Raji (cell line): Measurements from ENCODE around the gene FSD1L.

Experiments used
- POLR2A ChIP-seq: IDR thresholded peaks from 2 replicates; pipeline ENCODE4 v1.6.1; 2011; ENCODE audit warnings: low read depth, low read length, control low read depth; ENCODE audit not compliant: insufficient read depth

Gene FSD1L

DNA sequence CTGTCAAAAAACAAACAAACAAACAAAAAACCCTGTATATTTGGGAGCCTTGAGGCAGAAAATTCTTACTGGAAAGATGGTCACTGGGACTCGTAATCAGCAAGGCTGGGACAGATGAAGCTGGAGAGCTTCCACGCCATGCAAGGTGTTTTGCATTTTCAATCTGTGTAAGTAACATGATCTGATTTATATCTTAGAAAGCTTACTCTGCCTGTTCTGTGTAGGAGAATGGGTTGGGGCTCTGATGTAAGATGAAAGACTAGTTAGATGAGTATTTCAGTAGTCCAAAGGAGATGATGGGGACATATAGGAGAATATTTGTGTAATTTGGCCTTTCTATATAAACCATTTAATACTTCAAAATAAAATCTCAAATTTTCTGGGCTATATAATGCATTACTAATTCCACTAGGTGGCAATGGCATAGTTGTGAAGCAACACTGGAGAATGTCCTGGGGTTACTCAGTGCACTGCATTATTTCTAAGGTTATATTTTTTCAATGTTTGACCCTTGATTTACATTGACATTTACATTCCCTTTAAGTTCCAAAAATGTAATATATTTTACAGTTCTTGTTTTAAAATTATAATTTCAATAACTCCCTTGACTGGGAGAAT, 21.9 kb upstream of the FSD1L start:
- TF ChIP-seq POLR2A, result no peak

DNA sequence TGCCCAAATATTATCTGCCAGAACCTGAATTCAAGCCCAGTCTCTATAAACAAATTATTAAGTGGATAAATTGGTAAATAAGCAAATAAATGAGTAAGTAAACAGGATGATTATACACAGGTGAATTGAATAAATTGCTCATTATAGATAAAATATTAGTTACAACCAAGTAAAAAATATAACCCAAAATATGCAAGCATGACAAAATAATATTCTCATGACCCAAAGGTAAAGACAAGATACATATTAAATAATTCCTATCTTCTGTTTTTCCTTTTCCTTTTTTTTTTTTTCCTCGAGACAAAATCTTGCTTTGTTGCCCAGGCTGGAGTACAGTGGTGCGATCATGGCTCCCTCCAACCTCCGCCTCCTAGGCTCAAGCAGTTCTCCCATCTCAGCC, 21.2 kb upstream of the FSD1L start:
- no peak for TF ChIP-seq POLR2A

DNA sequence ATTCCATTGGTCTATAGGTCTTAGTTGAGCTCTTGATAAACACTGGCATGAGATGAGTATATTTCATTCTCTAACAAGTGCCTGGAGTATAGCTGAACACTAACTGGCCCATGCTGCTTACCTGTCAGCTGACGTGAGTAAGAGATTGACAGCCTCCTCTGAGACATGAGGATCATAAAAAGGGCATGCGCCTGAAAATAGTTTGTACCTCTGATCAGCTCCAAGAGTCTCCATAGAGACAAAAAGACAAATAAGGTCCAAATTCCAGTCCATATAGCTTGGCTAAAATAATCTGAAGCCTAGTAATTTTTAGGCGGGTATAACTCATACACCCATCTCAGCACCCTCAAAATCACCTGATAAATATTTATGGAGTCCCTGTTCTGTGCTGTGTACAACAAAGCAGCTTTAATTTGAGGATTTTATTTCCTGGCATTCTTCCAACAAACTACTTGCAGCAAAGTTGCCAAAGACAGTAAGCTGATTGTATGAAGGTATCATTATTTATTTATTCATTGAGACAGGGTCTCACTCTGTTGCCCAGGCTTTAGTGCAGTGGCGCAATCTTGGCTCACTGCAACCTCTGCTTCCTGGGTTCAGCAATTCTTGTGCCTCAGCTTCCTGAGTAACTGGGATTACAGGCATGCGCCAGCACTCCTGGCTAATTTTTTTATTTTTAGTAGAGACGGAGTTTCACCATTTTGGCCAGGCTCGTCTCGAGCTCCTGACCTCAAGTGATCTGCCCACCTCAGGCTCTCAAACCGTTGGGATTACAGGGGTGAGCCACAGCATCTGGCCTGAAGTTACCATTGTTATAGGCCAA, 16.2 kb upstream of the FSD1L start:
- no peak for TF ChIP-seq POLR2A

DNA sequence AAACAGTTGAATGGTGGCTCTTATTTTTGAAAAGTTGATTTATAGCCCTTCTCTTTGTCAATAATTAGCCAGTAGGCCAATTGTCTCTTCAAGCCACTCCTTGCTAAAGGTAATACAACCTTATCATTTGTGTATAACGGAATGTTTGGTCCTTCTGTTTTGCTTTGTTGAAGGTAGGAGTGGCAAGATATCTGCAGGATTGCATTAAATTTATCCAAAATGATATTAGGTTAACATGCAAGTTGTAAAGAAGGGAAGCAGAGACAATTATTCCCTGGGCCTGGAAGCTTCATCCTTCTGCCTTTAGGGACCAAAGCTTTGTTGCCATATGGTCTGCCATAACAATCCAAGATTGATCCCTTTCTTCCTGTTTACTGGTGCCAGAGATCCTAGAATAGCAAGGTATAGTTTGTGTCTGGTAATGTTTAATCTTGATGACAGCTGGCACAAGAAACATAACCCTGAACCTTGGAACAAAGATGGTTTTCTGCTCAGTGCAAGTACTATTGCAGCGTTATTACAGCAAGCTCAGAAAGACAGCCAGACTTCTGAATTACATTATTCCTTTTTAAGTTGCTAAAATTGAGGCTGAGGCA, 15.5 kb upstream of the FSD1L start:
- no peak for TF ChIP-seq POLR2A

DNA sequence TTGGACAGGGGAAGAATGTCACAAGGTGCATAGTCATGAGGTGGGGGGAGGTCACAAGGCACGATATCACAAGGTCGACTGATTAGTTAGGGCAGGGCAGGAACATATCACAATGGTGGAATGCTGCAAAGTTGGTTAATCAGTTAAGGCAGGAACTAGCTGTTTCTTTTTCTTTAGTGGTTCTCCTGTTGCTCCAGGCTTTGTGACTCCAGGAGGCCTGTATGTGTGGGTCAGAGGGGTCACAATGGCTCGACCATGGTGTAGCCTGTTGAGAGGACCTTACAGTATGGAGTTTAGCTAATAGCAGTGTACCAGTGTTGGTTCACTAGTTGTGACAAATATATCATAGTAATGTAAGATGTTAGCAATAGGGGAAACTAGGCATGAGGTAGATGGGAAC, 12.4 kb upstream of the FSD1L start:
- TF ChIP-seq POLR2A, result no peak

DNA sequence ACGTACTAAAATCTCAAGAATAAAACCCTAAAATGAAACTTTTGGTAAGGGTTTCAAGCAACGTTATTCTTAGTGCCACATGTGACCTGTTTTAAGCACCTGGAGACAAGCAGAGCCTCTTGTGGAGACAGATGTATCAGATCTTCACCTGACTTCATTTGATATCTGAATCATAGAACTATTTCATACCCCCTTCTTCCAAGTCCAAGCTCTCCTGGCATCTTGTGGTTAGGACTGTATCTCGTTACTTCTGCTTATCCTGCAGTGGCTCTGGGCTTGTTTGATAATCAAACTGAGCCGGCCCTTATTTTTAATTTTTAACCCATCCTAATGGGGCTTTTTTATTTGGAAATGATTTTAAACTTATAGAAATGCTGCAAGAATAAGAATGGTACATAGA, 11.1 kb upstream of the FSD1L start:
- TF ChIP-seq POLR2A, result no peak

DNA sequence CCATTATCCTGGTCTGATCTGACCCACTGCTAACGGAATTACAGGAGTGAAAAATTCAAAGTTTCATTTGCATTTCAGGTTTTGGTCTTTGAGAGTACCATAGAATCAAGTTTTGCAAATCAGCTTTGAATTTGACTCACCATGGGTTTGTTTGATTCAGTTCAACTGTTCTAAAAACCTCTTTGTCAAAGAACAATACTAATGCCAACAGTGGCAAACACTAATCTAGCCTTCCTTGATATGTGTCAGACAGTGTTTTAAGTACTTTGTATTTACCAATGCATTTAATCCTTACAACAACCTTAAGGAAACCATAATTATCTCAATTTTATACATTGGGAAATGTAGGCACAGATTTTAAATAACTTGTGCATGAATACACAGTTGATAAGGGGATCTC, 10.1 kb upstream of the FSD1L start:
- no peak for TF ChIP-seq POLR2A

DNA sequence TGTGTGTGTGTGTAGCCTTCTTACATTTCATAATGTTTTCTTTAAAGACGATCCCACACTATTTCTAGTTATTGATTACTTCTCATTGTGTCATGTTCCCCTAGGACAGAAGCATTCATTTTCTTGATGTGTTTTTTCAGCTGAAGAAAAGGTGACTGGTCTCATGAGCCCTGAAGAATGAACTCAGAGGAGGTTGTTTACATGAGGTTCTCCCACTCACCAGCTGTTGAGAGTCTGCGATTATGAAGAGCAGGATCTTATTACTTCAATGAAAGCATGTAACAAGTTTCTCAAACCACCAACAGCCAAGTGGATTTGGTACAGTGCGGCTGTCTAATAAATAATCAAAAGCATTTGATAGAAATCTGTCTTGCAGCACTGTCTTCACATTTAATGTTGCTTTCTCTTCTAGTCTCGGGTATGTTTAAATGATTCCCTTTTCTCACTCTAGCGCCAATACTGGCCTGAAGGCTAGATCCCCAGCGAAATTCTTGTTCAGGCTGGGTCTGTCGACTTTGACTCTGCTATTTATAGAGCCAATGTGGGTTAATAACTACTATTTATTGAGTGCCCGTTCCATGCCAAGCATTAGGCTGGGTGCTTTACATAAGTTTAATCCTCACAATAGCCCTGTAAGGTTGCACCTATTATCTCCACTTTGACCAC, 9.6 kb upstream of the FSD1L start:
- no peak for TF ChIP-seq POLR2A

DNA sequence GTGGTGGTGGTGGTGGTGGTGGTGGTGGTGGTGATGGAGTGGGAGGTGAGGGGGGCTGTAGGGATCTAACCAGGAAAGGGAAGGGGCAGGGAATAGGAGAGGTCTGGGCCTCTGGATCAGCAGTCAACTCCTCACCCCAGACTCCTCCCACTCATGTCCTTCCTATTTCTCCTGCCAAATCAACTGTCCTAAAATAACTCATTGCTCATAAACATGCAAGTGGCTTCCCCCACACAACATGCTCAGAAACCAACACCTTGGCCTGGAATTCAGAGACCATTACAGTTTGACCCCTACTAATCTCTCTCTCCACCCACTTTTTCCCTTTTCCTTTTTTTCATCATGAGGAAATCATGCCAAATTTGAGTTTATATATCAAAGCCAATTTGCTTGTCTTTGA, 8.4 kb upstream of the FSD1L start:
- TF ChIP-seq POLR2A, result no peak

DNA sequence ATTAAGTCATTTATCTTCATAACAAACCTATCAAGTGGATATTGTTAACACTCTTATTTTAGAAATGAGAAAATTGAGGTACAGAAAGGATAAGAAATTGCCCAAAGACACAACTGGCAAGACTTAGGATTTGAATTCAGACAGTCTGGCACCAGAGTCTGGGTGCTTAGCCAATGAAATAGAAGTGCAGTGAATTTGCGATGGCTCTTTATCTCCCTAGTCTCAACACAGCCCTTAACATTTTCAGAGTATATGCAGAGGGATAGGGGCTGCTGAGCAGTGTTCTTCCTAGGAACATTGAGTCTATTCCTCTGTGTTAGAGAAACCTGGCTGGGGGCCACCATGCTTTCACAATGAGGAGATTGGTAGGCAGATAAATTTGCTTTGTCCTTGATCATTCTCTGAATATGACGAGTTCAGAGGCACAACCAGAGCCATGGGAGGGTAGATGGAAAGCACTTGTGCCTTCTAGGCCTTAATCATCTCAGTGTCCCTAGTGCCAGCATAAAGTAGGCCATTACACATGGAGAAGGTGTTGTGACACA, 6.1 kb upstream of the FSD1L start:
- no peak for TF ChIP-seq POLR2A

DNA sequence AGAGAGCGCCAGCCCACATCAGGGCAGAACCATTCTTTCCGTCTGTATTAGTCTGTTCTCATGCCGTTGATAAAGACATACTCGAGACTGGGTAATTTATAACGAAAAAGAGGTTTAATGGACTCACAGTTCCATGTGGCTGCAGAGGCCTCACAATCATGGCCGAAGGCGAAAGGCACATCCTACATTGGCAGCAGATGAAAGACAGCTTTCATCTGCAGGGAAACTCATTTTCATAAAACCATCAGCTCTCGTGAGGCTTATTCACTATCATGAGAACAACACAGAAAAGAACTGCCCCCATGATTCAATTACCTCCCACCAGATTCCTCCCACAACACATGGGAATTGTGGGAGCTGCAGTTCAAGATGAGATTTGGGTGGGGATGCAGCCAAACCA, 4.7 kb upstream of the FSD1L start:
- TF ChIP-seq POLR2A, result no peak

DNA sequence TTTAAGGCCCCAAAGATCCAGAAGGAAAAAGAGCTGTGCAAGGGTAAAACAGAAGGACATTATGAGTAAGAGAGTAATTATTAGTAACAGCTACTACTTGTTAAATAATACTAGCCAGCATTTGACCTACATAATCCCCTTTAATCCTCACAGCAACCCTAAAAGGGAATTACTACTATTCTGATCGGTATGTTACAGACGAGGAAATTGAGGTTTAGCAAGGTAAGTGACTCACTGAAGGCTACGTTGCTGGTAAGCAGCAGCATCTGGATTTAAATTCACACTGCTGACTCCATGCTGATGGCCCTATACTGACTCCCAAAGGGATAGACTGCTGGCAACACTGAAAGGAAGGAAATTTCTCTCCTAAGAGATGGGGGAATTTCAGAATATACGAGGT, 3.7 kb upstream of the FSD1L start:
- no peak for TF ChIP-seq POLR2A

DNA sequence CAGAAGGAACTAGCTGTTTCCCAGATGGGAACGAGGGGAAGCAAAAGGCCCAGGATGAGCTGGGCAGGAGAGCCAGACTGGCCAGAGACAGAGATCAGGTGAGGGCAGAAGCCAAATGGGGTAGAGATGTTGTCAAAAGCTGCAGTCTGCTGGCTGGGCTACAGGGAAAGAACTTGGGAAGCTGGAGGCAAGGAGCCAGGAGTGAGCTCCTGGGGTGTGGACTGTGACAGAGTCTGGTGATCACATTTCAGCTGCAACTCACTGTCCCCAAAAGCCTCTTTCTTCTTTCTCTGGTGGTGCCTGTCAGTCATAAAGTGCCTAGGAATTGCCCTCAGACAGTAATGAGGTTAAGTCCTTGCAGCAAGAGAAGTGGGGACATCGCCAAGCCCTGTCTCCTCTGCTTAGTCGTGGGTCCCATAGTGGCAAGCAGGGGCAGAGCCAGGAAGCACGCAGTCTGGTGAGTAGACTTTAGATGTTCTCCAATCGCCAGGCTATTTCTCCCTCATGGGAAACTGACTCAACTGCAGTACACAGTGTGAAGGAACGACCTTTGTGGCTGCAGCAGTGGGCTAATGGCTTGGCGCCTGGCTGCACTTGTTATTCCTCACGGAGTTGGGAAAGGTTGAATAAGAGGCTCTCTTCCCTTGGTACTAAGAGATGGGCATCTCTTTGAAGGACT, 2.5 kb upstream of the FSD1L start:
- TF ChIP-seq POLR2A, result no peak

DNA sequence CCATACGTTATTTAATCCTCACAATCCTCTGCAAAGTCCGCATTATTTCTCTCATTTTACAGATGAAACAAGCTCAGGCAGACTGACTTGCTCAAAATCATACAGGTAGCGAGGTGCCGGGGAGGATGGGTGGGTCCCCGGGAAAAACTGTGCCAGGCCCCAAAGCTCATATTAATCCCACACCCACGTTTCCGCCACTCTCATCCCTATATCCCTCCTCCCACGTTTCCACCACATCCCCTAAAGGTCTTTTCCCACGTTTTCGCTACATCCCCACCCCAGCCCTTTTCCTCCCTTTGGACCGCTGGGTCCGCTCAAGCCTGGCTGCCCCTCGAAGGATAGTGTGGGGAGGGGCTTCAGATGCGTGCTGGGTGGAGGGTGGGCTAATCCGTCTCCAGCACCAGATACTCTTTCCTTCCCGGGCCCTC, 434 bp upstream of the FSD1L start:
- TF ChIP-seq POLR2A, result no peak

DNA sequence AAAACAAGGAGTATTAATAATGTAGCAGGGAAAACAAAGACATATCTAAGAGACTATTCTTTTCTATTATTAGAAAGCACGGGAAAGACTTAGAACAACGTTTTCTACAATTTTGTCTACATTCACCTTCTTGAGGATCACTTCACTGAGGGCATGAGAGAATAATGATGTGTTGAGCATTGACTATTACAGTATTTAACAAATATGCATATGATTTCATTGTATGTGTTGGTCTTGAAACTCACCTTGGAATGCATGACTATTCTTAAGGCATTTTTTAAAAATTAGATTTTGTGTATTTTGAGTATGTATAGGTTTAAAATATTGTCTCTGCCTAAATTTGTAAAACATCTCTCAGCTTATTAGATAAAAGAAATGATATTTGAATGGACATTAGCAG, 1.2 kb downstream of the FSD1L start:
- TF ChIP-seq POLR2A, result no peak
